ENCODE results near the gene PRDM15. TPM values are rescaled to one million over a fixed set of nuclear protein-coding genes. Genes with fewer than 3 reads are reported as not detected.

PRDM15 gene
- total and polyA plus RNA-seq, 2 donors (not counting 3 experiments of a cell fraction or from before 2014, with no cell fraction given): 11.8 to 12.9 TPM

DNA sequence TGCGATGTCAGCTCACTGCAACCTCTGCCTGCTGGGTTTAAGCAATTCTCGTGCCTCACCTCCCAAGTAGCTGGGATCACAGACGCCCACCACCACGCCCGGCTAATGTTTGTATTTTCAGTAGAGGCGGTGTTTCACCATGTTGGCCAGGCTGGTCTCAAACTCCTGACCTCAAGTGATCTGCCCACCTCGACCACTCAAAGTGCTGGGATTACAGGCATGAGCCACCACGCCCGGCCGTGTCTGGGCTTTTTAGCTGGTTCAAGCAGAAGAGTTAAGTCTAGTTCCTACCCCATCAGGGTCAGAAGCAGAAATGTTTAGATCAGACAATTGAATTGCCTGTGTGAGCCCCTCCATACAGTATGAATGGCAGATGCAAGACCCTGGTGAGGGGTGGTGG is 84.5 kb downstream of the PRDM15 start:
- intact Hi-C loops (cut with micrococcal nuclease): no loop called here
- no peaks in the 10 kb centered on the region for H3K36me3 ChIP-seq (ENCODE audit: control insufficient read depth in 2 of 2, extremely low read depth in 1 of 2, insufficient read depth in 2 of 2, low read length in 2 of 2)
- H3K4me3 ChIP-seq (replicated peaks in 1 of 3; ENCODE audit: insufficient read depth in 1 of 3, low read depth in 1 of 3, low read length in 3 of 3): no peak overlapping the region
- H3K27me3 ChIP-seq (ENCODE audit: control insufficient read depth in 2 of 2, insufficient read depth in 2 of 2, low read length in 2 of 2): no peaks in the 10 kb centered on the region
- no peak for FAIRE-seq
- H3K9me3 ChIP-seq (replicated peaks; ENCODE audit: control insufficient read depth, insufficient read depth, low read length): no peaks in the 10 kb centered on the region
- H3K4me1 ChIP-seq (ENCODE audit: control insufficient read depth, extremely low read depth, insufficient read depth, low read length): no peaks in the 10 kb centered on the region
- TF ChIP-seq MYC (IDR thresholded peaks at IDR 0.05; ENCODE audit: low read depth, low read length) (no peak), FOS (IDR thresholded peaks at IDR 0.05; ENCODE audit: borderline replicate concordance, insufficient read depth, low read length) (no peak), JUN (IDR thresholded peaks at IDR 0.05; ENCODE audit: borderline replicate concordance, insufficient read depth, insufficient read length, low read depth) (no peak), MAX (IDR thresholded peaks at IDR 0.05; ENCODE audit: insufficient read depth, insufficient read length) (no peak), POLR2AphosphoS5 (IDR thresholded peaks at IDR 0.05; ENCODE audit: insufficient read depth, low read depth, low read length) (no peak), EZH2 (IDR thresholded peaks at IDR 0.05; ENCODE audit: borderline replicate concordance, low read depth, low read length, severe bottlenecking) (no peak), CTCF (IDR thresholded peaks at IDR 0.05; ENCODE audit: extremely low read depth in 1 of 2, insufficient read depth in 1 of 2, low read depth in 1 of 2, low read length in 2 of 2) (no peak), POLR2A (IDR thresholded peaks at IDR 0.05; ENCODE audit: low read depth, low read length) (no peak), GATA2 (IDR thresholded peaks at IDR 0.05; ENCODE audit: insufficient read depth, insufficient read length, low read depth, low read length) (no peak)
- no peak for DNase-seq (ENCODE audit: low read depth, low spot score)
- no peaks in the 10 kb centered on the region for H3K79me2 ChIP-seq (ENCODE audit: control insufficient read depth, insufficient read depth, low read length)
- no peak overlapping the region for H3K27ac ChIP-seq (ENCODE audit: insufficient read depth, low read depth, low read length)
- no peak overlapping the region for H2AFZ ChIP-seq (ENCODE audit: low read depth, low read length)
- H3K9me1 ChIP-seq (replicated peaks; ENCODE audit: control insufficient read depth, extremely low read depth, insufficient read depth, low read length): no peaks in the 10 kb centered on the region
- no peak overlapping the region for H3K4me2 ChIP-seq (ENCODE audit: insufficient read depth, low read length)
- ChIA-PET CTCF (interaction anchor here (2.0 kb wide), 1 partner anchor 22 kb away, joined by 7 read pairs; no protein-coding TSS in a partner anchor), POLR2A (no interaction called here)
- no peaks in the 10 kb centered on the region for H4K20me1 ChIP-seq (replicated peaks; ENCODE audit: control insufficient read depth, extremely low read depth, insufficient read depth, low read length)
- no TSS peak for BruUV-seq (replicated peaks)
- dilution Hi-C loops (cut with MboI; ENCODE audit: extremely low pct_ligation_motif_present, low sequenced_read_pairs): no loop called here
- H3K9ac ChIP-seq (replicated peaks; ENCODE audit: extremely low read depth, insufficient read depth, low read length): no peak overlapping the region
